HEK293 (cell line): ENCODE data around the gene PKM.

Source experiments
- EGR2 ChIP-seq: fragments of 450-650 bp; formaldehyde crosslinking; IDR thresholded peaks from 2 replicates; pipeline ENCODE4 v1.5.1; 2016; ENCODE audit warnings: low read depth, missing biosample characterization, missing genetic modification characterization
- GLI2 ChIP-seq: fragments of 450-650 bp; formaldehyde crosslinking; IDR thresholded peaks from 2 replicates; pipeline ENCODE4; 2017; ENCODE audit warnings: missing biosample characterization, missing genetic modification characterization, low read depth, borderline replicate concordance
- HOXD13 ChIP-seq: sonication (generic); formaldehyde crosslinking; IDR thresholded peaks from 2 replicates; pipeline ENCODE4 v1.8.0; 2022; ENCODE audit warnings: missing genetic modification reagents, borderline replicate concordance
- PRDM10 ChIP-seq: fragments of 450-650 bp; formaldehyde crosslinking; IDR thresholded peaks from 2 replicates; pipeline ENCODE4 v1.5.1; 2016; ENCODE audit warnings: missing biosample characterization, missing genetic modification characterization
- RBAK ChIP-seq: fragments of 450-650 bp; formaldehyde crosslinking; IDR thresholded peaks from 2 replicates; pipeline ENCODE4 v1.5.1; 2016; ENCODE audit warnings: missing biosample characterization, missing genetic modification characterization
- WT1 ChIP-seq: fragments of 450-650 bp; formaldehyde crosslinking; IDR thresholded peaks from 2 replicates; pipeline ENCODE4 v1.5.1; 2016; ENCODE audit warnings: missing biosample characterization, missing genetic modification characterization
- ZBTB49 ChIP-seq: fragments of 450-650 bp; formaldehyde crosslinking; IDR thresholded peaks from 2 replicates; pipeline ENCODE4 v1.5.1; 2016; ENCODE audit warnings: missing biosample characterization, missing genetic modification characterization, low read depth
- ZEB2 ChIP-seq: fragments of 450-650 bp; formaldehyde crosslinking; IDR thresholded peaks from 2 replicates; pipeline ENCODE4 v1.5.1; 2016; ENCODE audit warnings: missing biosample characterization, missing genetic modification characterization
- ZFP37 ChIP-seq: fragments of 450-650 bp; formaldehyde crosslinking; IDR thresholded peaks from 2 replicates; pipeline ENCODE4 v1.5.1; 2016; ENCODE audit warnings: missing biosample characterization, missing genetic modification characterization
- ZFP41 ChIP-seq: fragments of 450-650 bp; formaldehyde crosslinking; IDR thresholded peaks from 2 replicates; pipeline ENCODE4 v1.5.1; 2016; ENCODE audit warnings: missing biosample characterization, missing genetic modification characterization, borderline replicate concordance
- ZNF221 ChIP-seq: fragments of 450-650 bp; formaldehyde crosslinking; IDR thresholded peaks from 2 replicates; pipeline ENCODE4 v1.5.1; 2017; ENCODE audit warnings: missing biosample characterization, missing genetic modification characterization, borderline replicate concordance
- ZNF324 ChIP-seq: fragments of 450-650 bp; formaldehyde crosslinking; IDR thresholded peaks from 2 replicates; pipeline ENCODE4 v1.5.1; 2016; ENCODE audit warnings: missing biosample characterization, missing genetic modification characterization
- ZNF341 ChIP-seq: fragments of 450-650 bp; formaldehyde crosslinking; IDR thresholded peaks from 2 replicates; pipeline ENCODE4; 2016; ENCODE audit warnings: low read depth, missing biosample characterization, missing genetic modification characterization
- ZNF513 ChIP-seq: fragments of 450-650 bp; IDR thresholded peaks from 2 replicates; pipeline ENCODE4 v1.5.1; 2018; ENCODE audit warnings: missing biosample characterization, missing genetic modification characterization
- ZNF518A ChIP-seq: fragments of 450-650 bp; formaldehyde crosslinking; conservative IDR thresholded peaks from 2 replicates; pipeline ENCODE4 v1.5.1; 2016; ENCODE audit warnings: low read depth, missing biosample characterization, missing genetic modification characterization
- ZNF544 ChIP-seq: fragments of 450-650 bp; formaldehyde crosslinking; IDR thresholded peaks from 2 replicates; pipeline ENCODE4 v1.5.0; 2017; ENCODE audit warnings: missing biosample characterization, missing genetic modification characterization
- ZNF580 ChIP-seq: fragments of 450-650 bp; formaldehyde crosslinking; IDR thresholded peaks from 2 replicates; pipeline ENCODE4 v1.5.1; 2016; ENCODE audit warnings: missing biosample characterization, missing genetic modification characterization
- ZNF624 ChIP-seq: fragments of 450-650 bp; formaldehyde crosslinking; IDR thresholded peaks from 2 replicates; pipeline ENCODE4 v1.5.1; 2017; ENCODE audit warnings: missing biosample characterization, missing genetic modification characterization
- ZNF629 ChIP-seq: fragments of 450-650 bp; formaldehyde crosslinking; IDR thresholded peaks from 2 replicates; pipeline ENCODE4 v1.5.1; 2017; ENCODE audit warnings: missing biosample characterization, missing genetic modification characterization
- ZNF701 ChIP-seq: fragments of 450-650 bp; formaldehyde crosslinking; IDR thresholded peaks from 2 replicates; pipeline ENCODE4 v1.5.1; 2016; ENCODE audit warnings: missing biosample characterization, missing genetic modification characterization
- ZSCAN4 ChIP-seq: fragments of 450-650 bp; formaldehyde crosslinking; IDR thresholded peaks from 2 replicates; pipeline ENCODE4 v1.5.1; 2017; ENCODE audit warnings: missing biosample characterization, missing genetic modification characterization

PKM gene

GRCh38 chr15:72199721-72200212 lies 31.2 kb downstream of the PKM start (continued):
- TF ChIP-seq PRDM10 (tag by site-specific recombination) (0 out of 2 replicates have a peak, but pooled peaks have one; percentile 16), ZFP37 (peak; percentile 71; the same call in 1 of the 2 replicates), ZNF701 (tag by site-specific recombination) (no peak), ZFP41 (no peak), ZNF629 (tag by site-specific recombination) (peak; percentile 31), ZNF544 (tag by site-specific recombination) (no peak), ZNF324 (no peak; the same call in 1 of the 2 replicates), ZNF518A (no peak), ZSCAN4 (tag by site-specific recombination) (0 out of 2 replicates have a peak, but pooled peaks have one; percentile 30), ZNF221 (0 out of 2 replicates have a peak, but pooled peaks have one; percentile 58), ZNF341 (no peak), ZEB2 (tag by site-specific recombination) (peak; percentile 52; the same call in 1 of the 2 replicates), GLI2 (tag by site-specific recombination) (no peak), RBAK (tag by site-specific recombination) (no peak), WT1 (peak; percentile 42; the same call in 1 of the 2 replicates), ZNF624 (no peak), ZNF513 (tag by site-specific recombination) (peak; percentile 65), HOXD13 (CRISPR knock-in tag) (no peak), ZNF580 (tag by site-specific recombination) (no peak; the same call in 1 of the 2 replicates), EGR2 (tag by site-specific recombination) (no peak), ZBTB49 (tag by site-specific recombination) (no peak)
